Stimulated activated CD4-positive, alpha-beta T cell treated with anti-CD3 and anti-CD28 coated beads, Interleukin-2, amount 100 ng/mL, for 48 hours (primary cell): ENCODE measurements around the gene CAMK1.
"Not testable (repeated sequence)": the region's sequence is repeated elsewhere in the genome, so short reads cannot be mapped to it uniquely, and the experiment has no call there.

Source experiments
- DNase-seq, 2 donors: peaks; one replicate each; pipeline ENCODE4 v3.0.0-alpha.2; 2020

The CAMK1 gene

GRCh38 chr3:9792405-9793160 is 22.8 kb upstream of the CAMK1 start, which contains the start of the genes ARPC4 and TADA3:
Gene ARPC4 (plus strand): TSS chr3:9793082. CDS start chr3:9793122, 40 bp downstream.
Gene TADA3 (minus strand): TSS chr3:9792473. CDS start chr3:9791466, 1,007 bp downstream.
- DNase-seq, result peak; percentile 84

- no peak for DNase-seq
Observed at GRCh38 chr3:9791790-9792404, 22.1 kb upstream of the CAMK1 start.

GRCh38 chr3:9791127-9791526 is 21.4 kb upstream of the CAMK1 start:
- DNase-seq, result no peak

GRCh38 chr3:9787714-9788113 is 18.0 kb upstream of the CAMK1 start:
- no peak for DNase-seq

GRCh38 chr3:9786825-9787669 is 17.3 kb upstream of the CAMK1 start:
- DNase-seq, result no peak

- no peak for DNase-seq
Observed at GRCh38 chr3:9786209-9786739, 16.5 kb upstream of the CAMK1 start.

- DNase-seq, result no peak
Observed at GRCh38 chr3:9785602-9786001, 15.9 kb upstream of the CAMK1 start.

- no peak for DNase-seq
Observed at GRCh38 chr3:9784965-9785364, 15.2 kb upstream of the CAMK1 start.

- DNase-seq, result no peak
Observed at GRCh38 chr3:9783954-9784353, 14.2 kb upstream of the CAMK1 start.

- DNase-seq, result no peak
Observed at GRCh38 chr3:9782770-9783169, 13.0 kb upstream of the CAMK1 start.

- no peak for DNase-seq
Observed at GRCh38 chr3:9781978-9782603, 12.3 kb upstream of the CAMK1 start.

GRCh38 chr3:9781551-9781950 is 11.8 kb upstream of the CAMK1 start:
- DNase-seq, result no peak

- DNase-seq, result no peak
Observed at GRCh38 chr3:9780910-9781309, 11.2 kb upstream of the CAMK1 start.

GRCh38 chr3:9780458-9780812 is 10.7 kb upstream of the CAMK1 start:
- DNase-seq, result no peak

- DNase-seq, result no peak
Observed at GRCh38 chr3:9779721-9780457, 10.1 kb upstream of the CAMK1 start.

- DNase-seq, result no peak
Observed at GRCh38 chr3:9779075-9779593, 9.4 kb upstream of the CAMK1 start.

- peak in 1 of 2 donors; percentile 48 for DNase-seq
Observed at GRCh38 chr3:9778143-9779074, 8.7 kb upstream of the CAMK1 start.

- peak in 1 of 2 donors; percentile 26 for DNase-seq
Observed at GRCh38 chr3:9777694-9778021, 7.9 kb upstream of the CAMK1 start.

GRCh38 chr3:9776896-9777693 is 7.3 kb upstream of the CAMK1 start:
- DNase-seq, result no peak

GRCh38 chr3:9771007-9771406 is 1.3 kb upstream of the CAMK1 start:
- DNase-seq, result not testable (repeated sequence)
